ENCODE measurements around the gene DLG5. TPM values are rescaled to one million over a fixed set of nuclear protein-coding genes. Genes with fewer than 3 reads are reported as not detected.

DLG5 gene
- total RNA-seq, 1 experiment from 2014 or later, result 0.19 TPM

- no peaks in the 10 kb centered on the region for H3K4me1 ChIP-seq (ENCODE audit: low read length)
- H3K79me2 ChIP-seq (ENCODE audit: low read length), result no peaks in the 10 kb centered on the region
- no peak for DNase-seq
- H3K9me2 ChIP-seq (replicated peaks; ENCODE audit: insufficient read depth, low read length), result no peaks in the 10 kb centered on the region
- no peaks in the 10 kb centered on the region for H3K27me3 ChIP-seq (ENCODE audit: low read length)
- H3K4me3 ChIP-seq (ENCODE audit: low read length), result no peak overlapping the region
- no peak overlapping the region for H3K9ac ChIP-seq (ENCODE audit: low read length)
- H3K36me3 ChIP-seq (ENCODE audit: insufficient read depth, low read length), result no peaks in the 10 kb centered on the region
- H3K27ac ChIP-seq (ENCODE audit: low read length), result no peak overlapping the region
- no peak overlapping the region for H3K4me2 ChIP-seq (ENCODE audit: low read depth, low read length, poor library complexity, severe bottlenecking)
- H3K9me3 ChIP-seq (ENCODE audit: low read length), result no peaks in the 10 kb centered on the region
- H2AFZ ChIP-seq (ENCODE audit: low read length), result no peak overlapping the region
- no peaks in the 10 kb centered on the region for H4K20me1 ChIP-seq (ENCODE audit: insufficient read depth, low read depth, low read length)
Measured at GRCh38 chr10:77912576-77912975, 14.0 kb downstream of the DLG5 start.

GRCh38 chr10:77911535-77912123, 14.9 kb downstream of the DLG5 start:
- Histone ChIP-seq H3K4me1 (ENCODE audit: low read length) (no peaks in the 10 kb centered on the region), H3K36me3 (ENCODE audit: insufficient read depth, low read length) (no peaks in the 10 kb centered on the region), H3K9me2 (replicated peaks; ENCODE audit: insufficient read depth, low read length) (no peaks in the 10 kb centered on the region), H3K4me2 (ENCODE audit: low read depth, low read length, poor library complexity, severe bottlenecking) (no peak overlapping the region), H3K4me3 (ENCODE audit: low read length) (no peak overlapping the region), H3K27me3 (ENCODE audit: low read length) (no peaks in the 10 kb centered on the region), H4K20me1 (ENCODE audit: insufficient read depth, low read depth, low read length) (no peaks in the 10 kb centered on the region), H3K9ac (ENCODE audit: low read length) (no peak overlapping the region), H2AFZ (ENCODE audit: low read length) (no peak overlapping the region), H3K27ac (ENCODE audit: low read length) (no peak overlapping the region), H3K79me2 (ENCODE audit: low read length) (no peaks in the 10 kb centered on the region), H3K9me3 (ENCODE audit: low read length) (no peaks in the 10 kb centered on the region)
- no peak for DNase-seq

- Histone ChIP-seq H3K9me2 (replicated peaks; ENCODE audit: insufficient read depth, low read length) (no peaks in the 10 kb centered on the region), H3K27me3 (ENCODE audit: low read length) (no peaks in the 10 kb centered on the region), H3K79me2 (ENCODE audit: low read length) (no peaks in the 10 kb centered on the region), H3K4me2 (ENCODE audit: low read depth, low read length, poor library complexity, severe bottlenecking) (no peak overlapping the region), H3K4me1 (ENCODE audit: low read length) (no peaks in the 10 kb centered on the region), H3K9me3 (ENCODE audit: low read length) (no peaks in the 10 kb centered on the region), H3K4me3 (ENCODE audit: low read length) (no peak overlapping the region), H3K9ac (ENCODE audit: low read length) (no peak overlapping the region), H3K27ac (ENCODE audit: low read length) (no peak overlapping the region), H3K36me3 (ENCODE audit: insufficient read depth, low read length) (no peaks in the 10 kb centered on the region), H2AFZ (ENCODE audit: low read length) (no peak overlapping the region), H4K20me1 (ENCODE audit: insufficient read depth, low read depth, low read length) (no peaks in the 10 kb centered on the region)
- DNase-seq, result no peak
Measured at GRCh38 chr10:77910524-77911145, 15.9 kb downstream of the DLG5 start.

- Histone ChIP-seq H3K4me1 (ENCODE audit: low read length) (no peaks in the 10 kb centered on the region), H3K79me2 (ENCODE audit: low read length) (no peaks in the 10 kb centered on the region)
Measured at GRCh38 chr10:77909749-77910375, 16.7 kb downstream of the DLG5 start.

GRCh38 chr10:77909021-77909748, 17.4 kb downstream of the DLG5 start:
- no peak for DNase-seq
- Histone ChIP-seq H3K9me2 (replicated peaks; ENCODE audit: insufficient read depth, low read length) (no peaks in the 10 kb centered on the region), H3K9ac (ENCODE audit: low read length) (no peak overlapping the region), H3K4me3 (ENCODE audit: low read length) (no peak overlapping the region), H3K36me3 (ENCODE audit: insufficient read depth, low read length) (no peaks in the 10 kb centered on the region), H2AFZ (ENCODE audit: low read length) (no peak overlapping the region), H3K4me1 (ENCODE audit: low read length) (no peaks in the 10 kb centered on the region), H3K9me3 (ENCODE audit: low read length) (no peaks in the 10 kb centered on the region), H3K4me2 (ENCODE audit: low read depth, low read length, poor library complexity, severe bottlenecking) (no peak overlapping the region), H3K27ac (ENCODE audit: low read length) (no peak overlapping the region), H4K20me1 (ENCODE audit: insufficient read depth, low read depth, low read length) (no peaks in the 10 kb centered on the region), H3K79me2 (ENCODE audit: low read length) (no peaks in the 10 kb centered on the region), H3K27me3 (ENCODE audit: low read length) (no peaks in the 10 kb centered on the region)

More at GRCh38 chr10:77909749-77910375, 16.7 kb downstream of the DLG5 start:
- Histone ChIP-seq H3K9ac (ENCODE audit: low read length) (no peak overlapping the region), H4K20me1 (ENCODE audit: insufficient read depth, low read depth, low read length) (no peaks in the 10 kb centered on the region), H3K27ac (ENCODE audit: low read length) (no peak overlapping the region), H3K4me2 (ENCODE audit: low read depth, low read length, poor library complexity, severe bottlenecking) (no peak overlapping the region), H2AFZ (ENCODE audit: low read length) (no peak overlapping the region), H3K4me3 (ENCODE audit: low read length) (no peak overlapping the region), H3K9me2 (replicated peaks; ENCODE audit: insufficient read depth, low read length) (no peaks in the 10 kb centered on the region), H3K36me3 (ENCODE audit: insufficient read depth, low read length) (no peaks in the 10 kb centered on the region), H3K9me3 (ENCODE audit: low read length) (no peaks in the 10 kb centered on the region), H3K27me3 (ENCODE audit: low read length) (no peaks in the 10 kb centered on the region)
- no peak for DNase-seq

GRCh38 chr10:77907900-77908717, 18.4 kb downstream of the DLG5 start:
- H2AFZ ChIP-seq (ENCODE audit: low read length), result no peak overlapping the region
- no peaks in the 10 kb centered on the region for H3K27me3 ChIP-seq (ENCODE audit: low read length)
- H3K9me3 ChIP-seq (ENCODE audit: low read length), result no peaks in the 10 kb centered on the region
- no peak overlapping the region for H3K27ac ChIP-seq (ENCODE audit: low read length)
- no peaks in the 10 kb centered on the region for H3K36me3 ChIP-seq (ENCODE audit: insufficient read depth, low read length)
- no peak overlapping the region for H3K4me2 ChIP-seq (ENCODE audit: low read depth, low read length, poor library complexity, severe bottlenecking)
- peak; percentile 71 for DNase-seq
- no peaks in the 10 kb centered on the region for H4K20me1 ChIP-seq (ENCODE audit: insufficient read depth, low read depth, low read length)
- H3K4me3 ChIP-seq (ENCODE audit: low read length), result no peak overlapping the region
- H3K79me2 ChIP-seq (ENCODE audit: low read length), result no peaks in the 10 kb centered on the region
- H3K9ac ChIP-seq (ENCODE audit: low read length), result no peak overlapping the region
- no peaks in the 10 kb centered on the region for H3K4me1 ChIP-seq (ENCODE audit: low read length)
- H3K9me2 ChIP-seq (replicated peaks; ENCODE audit: insufficient read depth, low read length), result no peaks in the 10 kb centered on the region

- Histone ChIP-seq H3K9me3 (ENCODE audit: low read length) (no peaks in the 10 kb centered on the region), H3K4me1 (ENCODE audit: low read length) (no peaks in the 10 kb centered on the region), H3K27me3 (ENCODE audit: low read length) (no peaks in the 10 kb centered on the region), H3K4me3 (ENCODE audit: low read length) (no peak overlapping the region), H2AFZ (ENCODE audit: low read length) (no peak overlapping the region), H3K9me2 (replicated peaks; ENCODE audit: insufficient read depth, low read length) (no peaks in the 10 kb centered on the region), H3K36me3 (ENCODE audit: insufficient read depth, low read length) (no peaks in the 10 kb centered on the region), H3K4me2 (ENCODE audit: low read depth, low read length, poor library complexity, severe bottlenecking) (no peak overlapping the region), H3K27ac (ENCODE audit: low read length) (no peak overlapping the region), H3K9ac (ENCODE audit: low read length) (no peak overlapping the region), H3K79me2 (ENCODE audit: low read length) (no peaks in the 10 kb centered on the region), H4K20me1 (ENCODE audit: insufficient read depth, low read depth, low read length) (no peaks in the 10 kb centered on the region)
- DNase-seq, result no peak
Measured at GRCh38 chr10:77907462-77907861, 19.1 kb downstream of the DLG5 start.
